T-helper 1 cell treated with Interleukin-12 subunit alpha and Interleukin-12 subunit beta and Interleukin-4 antibody, amounts not matched to agents 30 ng/mL and 1 ng/mL, for 36 hours (primary cell): ENCODE data around the gene KAT2B. TPM values are rescaled to one million over a fixed set of nuclear protein-coding genes. Genes with fewer than 3 reads are reported as not detected.

Experiments used
- intact Hi-C: fragments of 100-400 bp; cut with micrococcal nuclease; formaldehyde crosslinking; loops from one replicate; pipeline ENCODE4 v1.15.1; 2024
- total RNA-seq: library from RNA; stranded (reverse); gene quantifications from 2 replicates; pipeline ENCODE4 v1.2.3, GENCODE V29; 2022

KAT2B gene
- total RNA-seq, 1 donor from 2014 or later: 146 TPM

GRCh38 chr3:20096135-20096685, 56.0 kb downstream of the KAT2B start:
- intact Hi-C loops: no loop called here

- intact Hi-C loops: no loop called here
Measured at GRCh38 chr3:20097015-20097414, 56.8 kb downstream of the KAT2B start.

- intact Hi-C loops: no loop called here
Measured at GRCh38 chr3:20099060-20099459, 58.8 kb downstream of the KAT2B start.

GRCh38 chr3:20100151-20100550, 59.9 kb downstream of the KAT2B start:
- intact Hi-C loops: loop anchor here (1.0 kb wide), 1 partner anchor 152 kb away; no protein-coding TSS in a partner anchor

- intact Hi-C loops: no loop called here
Measured at GRCh38 chr3:20101041-20101440, 60.8 kb downstream of the KAT2B start.

GRCh38 chr3:20103731-20104130, 63.5 kb downstream of the KAT2B start:
- intact Hi-C loops: loop anchor here (1.0 kb wide), 5 partner anchors 42 to 156 kb away; partner anchors contain the start of genes RAB5A and SGO1

GRCh38 chr3:20104167-20104661, 64.0 kb downstream of the KAT2B start:
- intact Hi-C loops: loop anchor here (1.0 kb wide), 5 partner anchors 43 to 157 kb away; partner anchors contain the start of genes RAB5A and SGO1

GRCh38 chr3:20105513-20106280, 65.5 kb downstream of the KAT2B start:
- intact Hi-C loops: no loop called here

GRCh38 chr3:20107722-20108121, 67.5 kb downstream of the KAT2B start:
- intact Hi-C loops: no loop called here

GRCh38 chr3:20108869-20109268, 68.6 kb downstream of the KAT2B start:
- intact Hi-C loops: no loop called here

GRCh38 chr3:20110826-20111225, 70.6 kb downstream of the KAT2B start:
- intact Hi-C loops: no loop called here

- intact Hi-C loops: no loop called here
Measured at GRCh38 chr3:20111836-20112235, 71.6 kb downstream of the KAT2B start.

GRCh38 chr3:20121088-20121487, 80.8 kb downstream of the KAT2B start:
- intact Hi-C loops: no loop called here

GRCh38 chr3:20123131-20123652, 82.9 kb downstream of the KAT2B start:
- intact Hi-C loops: no loop called here

GRCh38 chr3:20125289-20125688, 85.0 kb downstream of the KAT2B start:
- intact Hi-C loops: no loop called here

- intact Hi-C loops: no loop called here
Measured at GRCh38 chr3:20125897-20126296, 85.7 kb downstream of the KAT2B start.

- intact Hi-C loops: no loop called here
Measured at GRCh38 chr3:20128358-20128757, 88.1 kb downstream of the KAT2B start.

- intact Hi-C loops: no loop called here
Measured at GRCh38 chr3:20130106-20130505, 89.9 kb downstream of the KAT2B start.

GRCh38 chr3:20136231-20136630, 96.0 kb downstream of the KAT2B start:
- intact Hi-C loops: no loop called here

GRCh38 chr3:20137647-20138046, 97.4 kb downstream of the KAT2B start:
- intact Hi-C loops: no loop called here

- intact Hi-C loops: no loop called here
Measured at GRCh38 chr3:20140881-20141280, 100.6 kb downstream of the KAT2B start.

- intact Hi-C loops: no loop called here
Measured at GRCh38 chr3:20141316-20141715, 101.1 kb downstream of the KAT2B start.
